Mammary epithelial cell (primary cell): ENCODE data around the gene SUN2.
A peak's percentile ranks its signal among the peaks of the same experiment; 100 is the strongest.

ENCODE experiments used
- CTCF ChIP-seq, 2 donors: IDR thresholded peaks in 1 of 2; conservative IDR thresholded peaks in 1 of 2; 2 replicates each; pipeline ENCODE4 v1.5.1; 2011 to 2012; ENCODE audit warnings: inconsistent platforms in 2 of 2, low read length in 2 of 2, mild to moderate bottlenecking in 2 of 2, control low read depth in 1 of 2, low read depth in 1 of 2; ENCODE audit not compliant: insufficient read depth in 1 of 2; ENCODE audit errors: extremely low read depth in 1 of 2
- EZH2 ChIP-seq: IDR thresholded peaks from 2 replicates; pipeline ENCODE4 v1.6.1; 2012; ENCODE audit warnings: low read length, inconsistent platforms, borderline replicate concordance

GRCh38 chr22:38718414-38718813, 37.4 kb downstream of the SUN2 start:
- TF ChIP-seq EZH2: no peak
- TF ChIP-seq CTCF (conservative IDR thresholded peaks at IDR 0.05 in 1 of 2, IDR thresholded peaks at IDR 0.05 in 1 of 2; ENCODE audit: extremely low read depth in 1 of 2, insufficient read depth in 1 of 2, low read depth in 1 of 2, low read length in 2 of 2): peak; percentile 72 to 82
